Hypothalamus (tissue), 51 donors: ENCODE data around the gene NNT.

Experiments used
- DNase-seq, 51 donors: peaks; one replicate each; lab custom pipeline; 2025; lab: John Stamatoyannopoulos, UW

Gene NNT

GRCh38 chr5:43620944-43621505 lies 18.0 kb downstream of the NNT start:
- no peak for DNase-seq

GRCh38 chr5:43622074-43622473 lies 19.1 kb downstream of the NNT start:
- no peak for DNase-seq

GRCh38 chr5:43623048-43623680 lies 20.2 kb downstream of the NNT start:
- DNase-seq: no peak

GRCh38 chr5:43627028-43627427 lies 24.0 kb downstream of the NNT start:
- DNase-seq: no peak

- DNase-seq: peak in 9 of 51 donors; percentile 2 to 64 (median 15)
Measured at GRCh38 chr5:43631182-43631910, 28.4 kb downstream of the NNT start.

- DNase-seq: no peak
Measured at GRCh38 chr5:43634621-43635020, 31.6 kb downstream of the NNT start.

- no peak for DNase-seq
Measured at GRCh38 chr5:43635374-43635773, 32.4 kb downstream of the NNT start.

GRCh38 chr5:43636076-43636475 lies 33.1 kb downstream of the NNT start:
- DNase-seq: no peak

GRCh38 chr5:43637416-43637815 lies 34.4 kb downstream of the NNT start:
- no peak for DNase-seq

GRCh38 chr5:43638107-43638506 lies 35.1 kb downstream of the NNT start:
- no peak for DNase-seq

GRCh38 chr5:43638546-43638945 lies 35.6 kb downstream of the NNT start:
- no peak for DNase-seq

- DNase-seq: no peak
Measured at GRCh38 chr5:43639566-43639965, 36.6 kb downstream of the NNT start.

GRCh38 chr5:43642428-43642827 lies 39.4 kb downstream of the NNT start:
- DNase-seq: peak in 1 of 51 donors; percentile 9

- no peak for DNase-seq
Measured at GRCh38 chr5:43643327-43643726, 40.3 kb downstream of the NNT start.

- no peak for DNase-seq
Measured at GRCh38 chr5:43643750-43644149, 40.8 kb downstream of the NNT start.

GRCh38 chr5:43646992-43647391 lies 44.0 kb downstream of the NNT start:
- no peak for DNase-seq

GRCh38 chr5:43647789-43648188 lies 44.8 kb downstream of the NNT start:
- DNase-seq: no peak

- DNase-seq: no peak
Measured at GRCh38 chr5:43648499-43649124, 45.6 kb downstream of the NNT start.

GRCh38 chr5:43649256-43649655 lies 46.3 kb downstream of the NNT start:
- DNase-seq: no peak

GRCh38 chr5:43652537-43653302 lies 49.7 kb downstream of the NNT start:
- DNase-seq: no peak

- no peak for DNase-seq
Measured at GRCh38 chr5:43658509-43658908, 55.5 kb downstream of the NNT start.
